ENCODE data around the gene MAGEL2.

DNA sequence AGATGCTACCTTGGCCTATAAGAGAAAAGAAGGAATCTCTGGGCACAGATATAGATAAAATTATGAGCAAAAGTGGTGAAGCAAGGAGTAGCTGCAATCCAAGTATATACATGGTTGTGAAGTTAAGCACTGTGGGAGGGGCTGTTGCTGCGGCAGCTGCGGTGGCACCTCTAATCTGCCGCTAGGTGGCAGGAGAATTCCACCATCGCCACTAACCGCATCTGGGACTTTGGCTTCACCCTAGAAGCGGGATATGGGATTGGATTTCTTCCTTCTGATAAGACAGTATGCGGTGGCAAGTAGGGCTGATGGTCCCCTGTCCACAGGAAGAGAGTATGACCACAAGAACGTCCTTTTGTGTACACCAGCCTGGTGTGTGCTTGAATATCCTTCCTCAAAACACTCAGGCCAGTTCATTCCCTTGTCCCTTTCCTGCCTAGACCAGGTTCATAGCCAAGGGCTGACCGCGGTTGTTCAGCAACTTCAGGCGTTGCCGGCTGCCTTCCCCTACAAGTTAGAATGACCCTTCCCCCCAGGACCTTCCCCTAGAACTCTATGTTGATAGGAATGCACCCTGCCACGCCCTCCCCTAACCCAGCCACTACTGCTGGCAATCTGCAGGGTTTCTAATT is 5.1 kb downstream of the MAGEL2 start:
- TF ChIP-seq, protein P1, sequence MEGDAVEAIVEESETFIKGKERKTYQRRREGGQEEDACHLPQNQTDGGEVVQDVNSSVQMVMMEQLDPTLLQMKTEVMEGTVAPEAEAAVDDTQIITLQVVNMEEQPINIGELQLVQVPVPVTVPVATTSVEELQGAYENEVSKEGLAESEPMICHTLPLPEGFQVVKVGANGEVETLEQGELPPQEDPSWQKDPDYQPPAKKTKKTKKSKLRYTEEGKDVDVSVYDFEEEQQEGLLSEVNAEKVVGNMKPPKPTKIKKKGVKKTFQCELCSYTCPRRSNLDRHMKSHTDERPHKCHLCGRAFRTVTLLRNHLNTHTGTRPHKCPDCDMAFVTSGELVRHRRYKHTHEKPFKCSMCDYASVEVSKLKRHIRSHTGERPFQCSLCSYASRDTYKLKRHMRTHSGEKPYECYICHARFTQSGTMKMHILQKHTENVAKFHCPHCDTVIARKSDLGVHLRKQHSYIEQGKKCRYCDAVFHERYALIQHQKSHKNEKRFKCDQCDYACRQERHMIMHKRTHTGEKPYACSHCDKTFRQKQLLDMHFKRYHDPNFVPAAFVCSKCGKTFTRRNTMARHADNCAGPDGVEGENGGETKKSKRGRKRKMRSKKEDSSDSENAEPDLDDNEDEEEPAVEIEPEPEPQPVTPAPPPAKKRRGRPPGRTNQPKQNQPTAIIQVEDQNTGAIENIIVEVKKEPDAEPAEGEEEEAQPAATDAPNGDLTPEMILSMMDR (IDR thresholded peaks at IDR 0.05): peak; percentile 70 to 77 (median 73)
- TF ChIP-seq POLR2A (IDR thresholded peaks at IDR 0.05) (no peak), EP300 (IDR thresholded peaks at IDR 0.05) (no peak)

All from tibial nerve (tissue), 4 donors.